ENCODE results near the gene FAM50A. TPM values are rescaled to one million over a fixed set of nuclear protein-coding genes. Genes with fewer than 3 reads are reported as not detected.

FAM50A gene
- total and polyA plus RNA-seq, 2 experiments from 2014 or later = 54.7 to 122 TPM

DNA sequence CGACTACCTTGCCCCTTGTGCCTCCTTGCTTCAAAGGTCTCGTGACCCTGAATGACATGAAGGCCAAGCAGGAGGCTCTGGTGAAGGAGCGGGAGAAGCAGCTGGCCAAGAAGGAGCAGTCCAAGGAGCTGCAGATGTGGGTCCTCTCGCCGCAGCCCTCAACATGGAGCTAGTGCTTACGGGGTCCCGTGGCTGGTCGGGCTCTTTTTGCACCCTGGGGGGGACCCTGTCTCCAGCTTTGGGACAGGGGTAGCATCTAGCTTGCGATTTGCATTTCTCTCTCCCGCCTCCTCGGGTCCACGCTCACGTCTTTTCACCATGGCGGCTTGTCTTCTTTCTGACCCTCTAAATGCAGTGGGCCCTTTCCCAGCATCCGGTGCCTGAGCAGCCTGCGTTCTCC is 1.8 kb downstream of the FAM50A start:
- H2AFZ ChIP-seq = no peak overlapping the region
- no peaks in the 10 kb centered on the region for H3K9me2 ChIP-seq (ENCODE audit: insufficient read depth)
- WGBS, 2 experiments (ENCODE audit: low coverage in 1 of 2, low lambda C conversion rate in 2 of 2, missing lambda C conversion rate in 2 of 2) = 98 to 100% methylated on average over 6 to 14 of the region's 16 CpGs
- peaks cover 5% of the 10 kb centered on the region; the same call in 1 of the 2 replicates for H3K4me1 ChIP-seq (ENCODE audit: insufficient read depth)
- H3K9me3 ChIP-seq (ENCODE audit: low read depth) = no peaks in the 10 kb centered on the region
- peaks cover 51% of the 10 kb centered on the region for H3K79me2 ChIP-seq (ENCODE audit: insufficient read depth)
- H3F3A ChIP-seq (ENCODE audit: insufficient read depth) = no peaks in the 10 kb centered on the region; the same call in 1 of the 2 replicates
- TF ChIP-seq EZH2phosphoT487 (IDR thresholded peaks at IDR 0.05; ENCODE audit: insufficient read depth, low read depth) (no peak), EZH2 (IDR thresholded peaks at IDR 0.05; ENCODE audit: insufficient read depth, poor library complexity, severe bottlenecking) (no peak)
- DNase-seq = no peak
- H3K4me2 ChIP-seq (ENCODE audit: unreplicated experiment) = no peak overlapping the region
- H3K36me3 ChIP-seq (ENCODE audit: low read depth) = no peaks in the 10 kb centered on the region
- H3K9ac ChIP-seq = no peak overlapping the region
- peak overlapping the region; percentile 72; the same call in 1 of the 2 replicates for H3K4me3 ChIP-seq
- in situ Hi-C loops (cut with MboI) = no loop called here
- H3K27ac ChIP-seq = no peak overlapping the region
- H3K27me3 ChIP-seq (replicated peaks; ENCODE audit: insufficient read depth) = no peaks in the 10 kb centered on the region
- H4K20me1 ChIP-seq (ENCODE audit: insufficient read depth) = no peaks in the 10 kb centered on the region

DNA sequence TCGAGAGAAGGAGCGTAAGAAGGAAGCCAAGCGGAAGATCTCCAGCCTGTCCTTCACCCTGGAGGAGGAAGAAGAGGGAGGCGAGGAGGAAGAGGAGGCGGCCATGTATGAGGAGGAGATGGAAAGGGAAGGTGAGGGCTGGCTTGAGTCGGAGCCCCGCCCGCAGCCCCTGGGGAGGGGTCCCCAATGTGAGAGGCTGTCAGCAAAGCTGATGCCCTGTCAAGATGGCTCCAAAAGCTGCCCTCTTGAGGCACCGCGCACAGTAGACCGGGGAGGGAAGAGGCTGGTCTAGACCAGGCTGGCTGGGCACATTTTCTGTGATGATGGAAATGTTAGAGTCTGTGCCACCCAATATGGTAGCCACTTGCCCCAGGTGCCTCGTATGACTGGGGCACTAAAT is 2.5 kb downstream of the FAM50A start:
- H3F3A ChIP-seq (ENCODE audit: insufficient read depth) = no peaks in the 10 kb centered on the region; the same call in 1 of the 2 replicates
- TF ChIP-seq EZH2 (IDR thresholded peaks at IDR 0.05; ENCODE audit: insufficient read depth, poor library complexity, severe bottlenecking) = no peak
- TF ChIP-seq EZH2phosphoT487 (IDR thresholded peaks at IDR 0.05; ENCODE audit: insufficient read depth, low read depth) = no peak
- no peak overlapping the region for H3K4me3 ChIP-seq
- H3K27me3 ChIP-seq (replicated peaks; ENCODE audit: insufficient read depth) = no peaks in the 10 kb centered on the region
- in situ Hi-C loops (cut with MboI) = no loop called here
- peaks cover 48% of the 10 kb centered on the region for H3K79me2 ChIP-seq (ENCODE audit: insufficient read depth)
- no peak for DNase-seq
- H3K36me3 ChIP-seq (ENCODE audit: low read depth) = no peaks in the 10 kb centered on the region
- H2AFZ ChIP-seq = no peak overlapping the region
- H3K4me2 ChIP-seq (ENCODE audit: unreplicated experiment) = no peak overlapping the region
- H3K27ac ChIP-seq = no peak overlapping the region
- no peaks in the 10 kb centered on the region for H4K20me1 ChIP-seq (ENCODE audit: insufficient read depth)
- no peaks in the 10 kb centered on the region for H3K9me3 ChIP-seq (ENCODE audit: low read depth)
- H3K4me1 ChIP-seq (ENCODE audit: insufficient read depth) = peaks cover 5% of the 10 kb centered on the region; the same call in 1 of the 2 replicates
- WGBS, 2 experiments (ENCODE audit: low coverage in 1 of 2, low lambda C conversion rate in 2 of 2, missing lambda C conversion rate in 2 of 2) = 67 to 77% methylated on average over 3 to 12 of the region's 12 CpGs
- no peaks in the 10 kb centered on the region for H3K9me2 ChIP-seq (ENCODE audit: insufficient read depth)
- no peak overlapping the region for H3K9ac ChIP-seq

- DNase-seq = no peak
- H3K4me2 ChIP-seq (ENCODE audit: unreplicated experiment) = no peak overlapping the region
- no peaks in the 10 kb centered on the region for H3K9me2 ChIP-seq (ENCODE audit: insufficient read depth)
- H3K9ac ChIP-seq = no peak overlapping the region
- no peaks in the 10 kb centered on the region for H4K20me1 ChIP-seq (ENCODE audit: insufficient read depth)
- H2AFZ ChIP-seq = no peak overlapping the region
- 93 to 94% methylated on average over 9 to 14 of the region's 14 CpGs for whole genome bisulfite sequencing, 2 experiments (ENCODE audit: low coverage in 1 of 2, low lambda C conversion rate in 2 of 2, missing lambda C conversion rate in 2 of 2)
- H3F3A ChIP-seq (ENCODE audit: insufficient read depth) = no peaks in the 10 kb centered on the region; the same call in 1 of the 2 replicates
- no peak overlapping the region for H3K27ac ChIP-seq
- H3K9me3 ChIP-seq (ENCODE audit: low read depth) = no peaks in the 10 kb centered on the region
- no peaks in the 10 kb centered on the region for H3K27me3 ChIP-seq (replicated peaks; ENCODE audit: insufficient read depth)
- no peak overlapping the region for H3K4me3 ChIP-seq
- peaks cover 5% of the 10 kb centered on the region; the same call in 1 of the 2 replicates for H3K4me1 ChIP-seq (ENCODE audit: insufficient read depth)
- in situ Hi-C loops (cut with MboI) = no loop called here
- TF ChIP-seq EZH2phosphoT487 (IDR thresholded peaks at IDR 0.05; ENCODE audit: insufficient read depth, low read depth) (no peak), EZH2 (IDR thresholded peaks at IDR 0.05; ENCODE audit: insufficient read depth, poor library complexity, severe bottlenecking) (no peak)
- peaks cover 39% of the 10 kb centered on the region for H3K79me2 ChIP-seq (ENCODE audit: insufficient read depth)
- no peaks in the 10 kb centered on the region for H3K36me3 ChIP-seq (ENCODE audit: low read depth)
Measured at GRCh38 chrX:154448484-154448883, 4.5 kb downstream of the FAM50A start.

DNA sequence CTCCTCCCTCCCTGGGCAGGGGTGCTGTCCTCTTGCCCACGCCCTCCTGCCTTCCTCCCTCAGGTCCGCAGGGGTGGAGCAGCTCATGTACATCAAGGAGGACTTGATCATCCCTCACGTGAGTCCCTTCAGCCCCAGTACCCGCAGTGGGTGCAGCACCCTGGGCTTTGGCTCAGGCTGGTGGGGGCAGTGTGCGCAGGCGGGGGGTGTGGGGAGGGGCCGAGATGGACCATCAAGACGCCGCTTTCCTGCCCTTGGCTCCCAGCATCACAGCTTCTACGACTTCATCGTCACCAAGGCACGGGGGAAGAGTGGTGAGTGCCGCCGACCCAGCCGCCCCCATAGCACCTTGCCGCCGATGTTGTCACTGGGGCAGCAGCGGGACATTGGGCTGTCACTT is 5.7 kb downstream of the FAM50A start:
- DNase-seq = no peak
- Histone ChIP-seq H3K9me2 (ENCODE audit: insufficient read depth) (no peaks in the 10 kb centered on the region), H3K4me1 (ENCODE audit: insufficient read depth) (peaks cover 5% of the 10 kb centered on the region; the same call in 1 of the 2 replicates), H3K27me3 (replicated peaks; ENCODE audit: insufficient read depth) (no peaks in the 10 kb centered on the region), H3K9me3 (ENCODE audit: low read depth) (no peaks in the 10 kb centered on the region), H3K9ac (no peak overlapping the region), H3K79me2 (ENCODE audit: insufficient read depth) (peaks cover 35% of the 10 kb centered on the region), H3F3A (ENCODE audit: insufficient read depth) (no peaks in the 10 kb centered on the region), H3K4me2 (ENCODE audit: unreplicated experiment) (no peak overlapping the region), H3K36me3 (ENCODE audit: low read depth) (no peaks in the 10 kb centered on the region), H4K20me1 (ENCODE audit: insufficient read depth) (no peaks in the 10 kb centered on the region), H3K4me3 (no peak overlapping the region), H3K27ac (no peak overlapping the region), H2AFZ (no peak overlapping the region)
- 97 to 100% methylated on average over 5 to 18 of the region's 18 CpGs for WGBS, 2 experiments (ENCODE audit: low coverage in 1 of 2, low lambda C conversion rate in 2 of 2, missing lambda C conversion rate in 2 of 2)
- TF ChIP-seq EZH2phosphoT487 (IDR thresholded peaks at IDR 0.05; ENCODE audit: insufficient read depth, low read depth) = no peak
- TF ChIP-seq EZH2 (IDR thresholded peaks at IDR 0.05; ENCODE audit: insufficient read depth, poor library complexity, severe bottlenecking) = no peak
- in situ Hi-C loops (cut with MboI) = no loop called here
